Ishikawa (cell line): ENCODE measurements around the gene RABEP2.

ENCODE experiments used
- CEBPB ChIP-seq: IDR thresholded peaks from 2 replicates; pipeline ENCODE4 v1.6.1; 2012
- CREB1 ChIP-seq: IDR thresholded peaks from 2 replicates; pipeline ENCODE4 v1.6.1; 2012; ENCODE audit warnings: low read depth
- EGR1 ChIP-seq: IDR thresholded peaks from 2 replicates; pipeline ENCODE4 v1.6.1; 2012
- EP300 ChIP-seq: IDR thresholded peaks from 2 replicates; pipeline ENCODE4 v1.6.1; 2012; ENCODE audit warnings: borderline replicate concordance
- FOXM1 ChIP-seq: IDR thresholded peaks from 2 replicates; pipeline ENCODE4 v1.6.1; 2012; ENCODE audit warnings: low read depth, borderline replicate concordance
- NFIC ChIP-seq: IDR thresholded peaks from 2 replicates; pipeline ENCODE4 v1.6.1; 2012
- RAD21 ChIP-seq: IDR thresholded peaks from 2 replicates; pipeline ENCODE4 v1.6.1; 2012; ENCODE audit warnings: low read depth
- TAF1 ChIP-seq: IDR thresholded peaks from 2 replicates; pipeline ENCODE4 v1.6.1; 2012; ENCODE audit warnings: low read depth, mild to moderate bottlenecking
- TCF12 ChIP-seq: IDR thresholded peaks from 2 replicates; pipeline ENCODE4 v1.6.1; 2012; ENCODE audit warnings: low read depth
- TEAD4 ChIP-seq: IDR thresholded peaks from 2 replicates; pipeline ENCODE4 v1.6.1; 2012
- YY1 ChIP-seq: IDR thresholded peaks from 2 replicates; pipeline ENCODE4 v1.6.1; 2012; ENCODE audit warnings: low read depth
- ZBTB7A ChIP-seq: IDR thresholded peaks from 2 replicates; pipeline ENCODE4 v1.6.1; 2012; ENCODE audit warnings: low read depth
- TF ChIP-seq, protein P1 (sequence below): IDR thresholded peaks from 2 replicates; pipeline ENCODE4 v1.6.1; 2012
- TF ChIP-seq, protein P2 (sequence below): IDR thresholded peaks from 2 replicates; pipeline ENCODE4 v1.6.1; 2012; ENCODE audit warnings: low read depth, mild to moderate bottlenecking
- TF ChIP-seq, protein P3 (sequence below): IDR thresholded peaks from 2 replicates; pipeline ENCODE4 v1.6.1; 2012

RABEP2 gene

DNA sequence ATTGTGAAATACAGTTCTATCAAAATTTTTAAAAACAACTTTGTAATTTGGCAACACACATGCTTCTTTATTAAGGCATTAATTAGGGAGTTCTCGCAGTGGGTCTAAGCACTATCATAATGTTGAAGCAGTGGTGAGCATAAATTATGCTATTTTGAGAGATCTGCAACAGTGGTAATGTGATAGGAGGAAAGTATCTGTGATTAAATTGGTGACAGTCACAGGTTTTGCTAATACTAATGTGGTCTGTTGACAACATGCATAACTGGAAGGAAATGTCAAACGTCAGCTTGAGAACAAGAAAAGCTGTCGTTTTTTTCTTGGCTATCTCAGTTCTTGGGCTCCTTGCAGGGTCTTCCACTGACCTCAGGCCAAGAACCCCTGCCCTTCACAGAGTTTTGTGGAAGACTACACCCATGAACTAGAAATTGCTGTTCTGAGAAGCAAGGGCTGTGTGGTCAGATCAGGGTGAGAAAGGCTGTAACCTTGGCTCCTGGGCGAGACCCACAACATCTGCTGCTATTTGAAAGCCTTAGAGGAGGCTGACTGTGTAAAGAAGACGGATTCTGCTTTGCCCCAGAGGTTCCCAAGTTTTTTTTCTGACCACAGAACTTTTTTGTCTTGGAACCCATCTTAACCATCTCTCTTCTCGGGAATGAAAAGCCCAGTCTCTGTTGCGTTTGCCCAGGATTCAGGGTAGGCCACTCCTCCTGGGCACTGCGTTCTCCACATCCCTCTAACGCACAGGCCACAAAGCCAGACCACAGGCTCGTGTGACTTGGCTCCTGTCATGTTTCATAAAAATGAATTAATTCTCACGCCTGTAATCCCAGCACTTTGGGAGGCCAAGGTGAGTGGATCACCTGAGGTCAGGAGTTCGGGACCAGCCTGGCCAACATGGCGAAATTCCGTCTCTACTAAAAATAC is 32.8 kb downstream of the RABEP2 start:
- TF ChIP-seq CREB1, result no peak
- TF ChIP-seq, protein P1, sequence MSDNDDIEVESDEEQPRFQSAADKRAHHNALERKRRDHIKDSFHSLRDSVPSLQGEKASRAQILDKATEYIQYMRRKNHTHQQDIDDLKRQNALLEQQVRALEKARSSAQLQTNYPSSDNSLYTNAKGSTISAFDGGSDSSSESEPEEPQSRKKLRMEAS, result no peak
- TF ChIP-seq FOXM1, result no peak
- no peak for TF ChIP-seq TCF12
- TF ChIP-seq, protein P2, sequence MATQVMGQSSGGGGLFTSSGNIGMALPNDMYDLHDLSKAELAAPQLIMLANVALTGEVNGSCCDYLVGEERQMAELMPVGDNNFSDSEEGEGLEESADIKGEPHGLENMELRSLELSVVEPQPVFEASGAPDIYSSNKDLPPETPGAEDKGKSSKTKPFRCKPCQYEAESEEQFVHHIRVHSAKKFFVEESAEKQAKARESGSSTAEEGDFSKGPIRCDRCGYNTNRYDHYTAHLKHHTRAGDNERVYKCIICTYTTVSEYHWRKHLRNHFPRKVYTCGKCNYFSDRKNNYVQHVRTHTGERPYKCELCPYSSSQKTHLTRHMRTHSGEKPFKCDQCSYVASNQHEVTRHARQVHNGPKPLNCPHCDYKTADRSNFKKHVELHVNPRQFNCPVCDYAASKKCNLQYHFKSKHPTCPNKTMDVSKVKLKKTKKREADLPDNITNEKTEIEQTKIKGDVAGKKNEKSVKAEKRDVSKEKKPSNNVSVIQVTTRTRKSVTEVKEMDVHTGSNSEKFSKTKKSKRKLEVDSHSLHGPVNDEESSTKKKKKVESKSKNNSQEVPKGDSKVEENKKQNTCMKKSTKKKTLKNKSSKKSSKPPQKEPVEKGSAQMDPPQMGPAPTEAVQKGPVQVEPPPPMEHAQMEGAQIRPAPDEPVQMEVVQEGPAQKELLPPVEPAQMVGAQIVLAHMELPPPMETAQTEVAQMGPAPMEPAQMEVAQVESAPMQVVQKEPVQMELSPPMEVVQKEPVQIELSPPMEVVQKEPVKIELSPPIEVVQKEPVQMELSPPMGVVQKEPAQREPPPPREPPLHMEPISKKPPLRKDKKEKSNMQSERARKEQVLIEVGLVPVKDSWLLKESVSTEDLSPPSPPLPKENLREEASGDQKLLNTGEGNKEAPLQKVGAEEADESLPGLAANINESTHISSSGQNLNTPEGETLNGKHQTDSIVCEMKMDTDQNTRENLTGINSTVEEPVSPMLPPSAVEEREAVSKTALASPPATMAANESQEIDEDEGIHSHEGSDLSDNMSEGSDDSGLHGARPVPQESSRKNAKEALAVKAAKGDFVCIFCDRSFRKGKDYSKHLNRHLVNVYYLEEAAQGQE, result no peak
- TF ChIP-seq EGR1, result no peak
- no peak for TF ChIP-seq NFIC
- TF ChIP-seq, protein P3, sequence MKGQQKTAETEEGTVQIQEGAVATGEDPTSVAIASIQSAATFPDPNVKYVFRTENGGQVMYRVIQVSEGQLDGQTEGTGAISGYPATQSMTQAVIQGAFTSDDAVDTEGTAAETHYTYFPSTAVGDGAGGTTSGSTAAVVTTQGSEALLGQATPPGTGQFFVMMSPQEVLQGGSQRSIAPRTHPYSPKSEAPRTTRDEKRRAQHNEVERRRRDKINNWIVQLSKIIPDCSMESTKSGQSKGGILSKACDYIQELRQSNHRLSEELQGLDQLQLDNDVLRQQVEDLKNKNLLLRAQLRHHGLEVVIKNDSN, result no peak
- TF ChIP-seq TEAD4, result no peak
- TF ChIP-seq RAD21, result no peak
- TF ChIP-seq TAF1, result no peak
- no peak for TF ChIP-seq EP300
- TF ChIP-seq YY1, result no peak
- TF ChIP-seq ZBTB7A, result no peak
- no peak for TF ChIP-seq CEBPB

DNA sequence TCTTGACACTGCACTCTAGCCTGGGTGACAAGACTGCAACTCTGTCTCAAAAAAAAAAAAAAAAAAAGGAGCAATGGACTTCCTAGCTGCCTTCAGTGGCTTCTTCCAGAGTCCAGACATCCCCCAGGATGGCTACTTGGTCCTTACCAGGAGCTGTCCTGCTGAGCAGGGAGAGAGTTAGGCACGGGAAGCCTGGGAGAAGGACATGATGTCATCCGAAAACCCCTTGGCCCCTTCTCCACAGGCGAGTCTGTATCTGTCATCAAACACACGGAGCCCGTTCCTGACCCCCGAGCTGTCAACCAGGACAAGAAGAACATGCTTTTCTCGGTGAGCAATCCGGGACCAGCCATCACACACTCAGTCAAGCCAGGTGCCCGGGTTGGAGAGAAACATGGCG is 38.1 kb downstream of the RABEP2 start:
- TF ChIP-seq RAD21 (no peak), TAF1 (no peak), TCF12 (no peak), FOXM1 (no peak), CREB1 (no peak), YY1 (no peak), EP300 (no peak), TEAD4 (no peak), CEBPB (no peak), NFIC (no peak), ZBTB7A (no peak), EGR1 (no peak)
- TF ChIP-seq, protein P3, result no peak
- TF ChIP-seq, protein P1, result no peak

DNA sequence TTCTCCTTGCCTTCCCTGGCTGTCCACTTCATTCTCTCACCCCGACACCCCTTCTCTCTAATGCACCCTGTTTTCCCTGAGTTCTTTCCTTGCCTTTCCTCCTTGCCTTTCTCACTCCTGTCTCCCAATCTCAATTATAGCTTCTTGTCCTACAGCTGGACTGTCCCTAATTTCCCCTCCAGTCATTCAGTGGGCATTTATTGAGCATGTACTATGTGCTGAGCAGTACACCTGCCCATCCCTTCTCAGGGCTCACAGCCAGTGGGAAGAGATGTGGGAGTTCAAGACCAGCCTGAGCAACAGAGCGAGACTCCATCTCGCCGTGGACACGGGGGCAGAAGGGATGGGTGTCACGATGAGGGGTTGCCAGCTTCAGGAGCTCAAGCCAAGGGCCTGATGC is 41.0 kb downstream of the RABEP2 start:
- TF ChIP-seq TCF12 (no peak), EP300 (no peak), TAF1 (no peak), TEAD4 (no peak), NFIC (no peak), RAD21 (no peak), YY1 (no peak), ZBTB7A (no peak), CREB1 (no peak), EGR1 (no peak), CEBPB (no peak), FOXM1 (no peak)
- TF ChIP-seq, protein P1, result no peak
- TF ChIP-seq, protein P2, result no peak
- TF ChIP-seq, protein P3, result no peak

DNA sequence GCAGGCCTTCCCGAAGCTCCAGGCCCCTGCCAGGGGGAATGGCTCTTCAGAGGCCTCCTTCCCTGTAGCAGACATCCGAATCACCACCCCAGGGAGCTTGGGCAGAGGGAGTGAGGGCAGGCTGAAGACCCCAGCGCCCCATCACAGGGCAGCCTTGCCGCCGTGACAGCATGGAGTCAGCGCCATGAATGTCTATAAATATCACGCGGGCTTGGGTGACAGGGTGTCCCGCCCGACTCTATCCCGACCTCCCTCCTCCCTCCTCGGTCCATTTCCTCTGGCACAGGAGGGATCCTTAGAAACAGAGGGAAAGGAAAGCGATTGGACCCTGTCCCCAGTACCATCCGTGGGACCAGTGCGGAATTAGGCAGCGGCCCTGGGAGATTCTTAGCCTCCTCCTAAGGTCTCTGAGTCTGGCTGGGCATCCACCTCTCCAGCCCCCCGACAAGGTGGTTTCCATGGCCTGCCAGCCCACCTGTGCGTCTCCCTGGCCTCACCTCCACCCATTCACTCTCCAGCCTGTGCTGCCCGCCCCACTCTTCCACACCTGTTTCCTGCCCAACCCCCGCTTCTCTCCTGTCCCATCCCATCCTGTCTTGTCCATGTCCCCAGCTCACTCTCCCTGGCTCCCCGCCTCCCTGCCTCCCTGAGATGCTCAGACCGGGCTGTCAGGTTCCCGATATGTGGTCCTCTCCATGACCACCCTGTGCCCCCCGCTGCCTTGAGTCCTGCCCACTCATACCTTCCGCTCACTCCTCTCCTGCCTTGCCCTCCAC is 41.6 kb downstream of the RABEP2 start:
- TF ChIP-seq CEBPB, result no peak
- TF ChIP-seq NFIC, result no peak
- TF ChIP-seq FOXM1, result no peak
- TF ChIP-seq CREB1, result no peak
